Kidney epithelial cell (primary cell): ENCODE measurements around the gene RERE. TPM values are rescaled to one million over a fixed set of nuclear protein-coding genes. Genes with fewer than 3 reads are reported as not detected.

ENCODE experiments used
- DNase-seq: peaks from one replicate; pipeline ENCODE4 v3.0.0-alpha.2; 2010; ENCODE audit warnings: low read depth
- H3K27me3 ChIP-seq: 2 replicates; pipeline ENCODE4 v1.6.0; 2011; ENCODE audit warnings: low read length; ENCODE audit not compliant: control insufficient read depth, insufficient read depth
- H3K36me3 ChIP-seq: 2 replicates; pipeline ENCODE4 v1.5.1; 2011; ENCODE audit warnings: low read length; ENCODE audit not compliant: control insufficient read depth, insufficient read depth
- H3K4me3 ChIP-seq: 2 replicates; pipeline ENCODE4 v1.5.1; 2011; ENCODE audit warnings: low read depth, mild to moderate bottlenecking, control low read depth, low read length
- total RNA-seq: library from RNA; depleted of rRNA; stranded (reverse); fragments of >200 nt; gene quantifications from 2 replicates; pipeline ENCODE4 v1.2.3, GENCODE V29; 2015
- TF ChIP-seq, protein P1 (sequence below): IDR thresholded peaks from 2 replicates; pipeline ENCODE4 v1.5.1; 2011; ENCODE audit warnings: mild to moderate bottlenecking, moderate library complexity, low read length, control low read depth, inconsistent platforms; ENCODE audit not compliant: insufficient read depth, poor library complexity, severe bottlenecking

RERE gene
- total RNA-seq, 1 donor from 2014 or later: 47.5 TPM

DNA sequence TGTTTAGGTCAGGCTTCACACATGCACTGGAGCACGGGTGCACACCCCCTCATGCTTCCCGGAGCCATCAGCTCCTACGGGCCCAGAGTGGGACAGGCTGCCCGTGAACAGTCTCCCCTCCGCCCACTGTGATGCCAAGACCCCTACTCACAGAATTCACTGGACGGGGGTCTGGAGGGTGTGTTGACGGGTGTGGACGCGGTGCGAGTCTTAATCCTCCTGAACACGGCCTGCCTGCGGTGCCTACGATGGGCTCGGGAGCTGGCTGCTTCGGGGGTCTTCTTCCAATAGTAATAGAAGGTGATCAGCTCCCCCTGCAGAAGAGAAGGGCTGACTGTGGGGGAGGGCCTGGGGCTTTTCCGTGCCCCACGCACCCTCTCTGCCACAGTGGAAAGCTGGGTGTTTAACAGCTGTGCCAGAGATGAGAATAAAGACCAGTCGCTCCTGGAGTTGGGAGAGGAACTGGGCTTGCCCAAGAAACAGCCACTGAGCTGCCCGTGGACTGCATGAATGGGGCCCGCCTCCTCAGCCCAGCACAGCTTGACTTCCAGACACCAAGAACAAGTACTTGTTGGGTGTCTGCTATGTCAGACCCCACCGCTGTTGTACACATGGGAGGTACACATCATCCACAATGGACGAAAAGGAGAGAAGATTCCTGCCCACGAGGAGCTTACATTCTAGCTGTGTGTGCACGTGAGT is 451.6 kb downstream of the RERE start:
- TF ChIP-seq, protein P1, sequence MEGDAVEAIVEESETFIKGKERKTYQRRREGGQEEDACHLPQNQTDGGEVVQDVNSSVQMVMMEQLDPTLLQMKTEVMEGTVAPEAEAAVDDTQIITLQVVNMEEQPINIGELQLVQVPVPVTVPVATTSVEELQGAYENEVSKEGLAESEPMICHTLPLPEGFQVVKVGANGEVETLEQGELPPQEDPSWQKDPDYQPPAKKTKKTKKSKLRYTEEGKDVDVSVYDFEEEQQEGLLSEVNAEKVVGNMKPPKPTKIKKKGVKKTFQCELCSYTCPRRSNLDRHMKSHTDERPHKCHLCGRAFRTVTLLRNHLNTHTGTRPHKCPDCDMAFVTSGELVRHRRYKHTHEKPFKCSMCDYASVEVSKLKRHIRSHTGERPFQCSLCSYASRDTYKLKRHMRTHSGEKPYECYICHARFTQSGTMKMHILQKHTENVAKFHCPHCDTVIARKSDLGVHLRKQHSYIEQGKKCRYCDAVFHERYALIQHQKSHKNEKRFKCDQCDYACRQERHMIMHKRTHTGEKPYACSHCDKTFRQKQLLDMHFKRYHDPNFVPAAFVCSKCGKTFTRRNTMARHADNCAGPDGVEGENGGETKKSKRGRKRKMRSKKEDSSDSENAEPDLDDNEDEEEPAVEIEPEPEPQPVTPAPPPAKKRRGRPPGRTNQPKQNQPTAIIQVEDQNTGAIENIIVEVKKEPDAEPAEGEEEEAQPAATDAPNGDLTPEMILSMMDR: no peak
- Histone ChIP-seq H3K36me3 (no peaks in the 10 kb centered on the region), H3K4me3 (no peak overlapping the region), H3K27me3 (no peaks in the 10 kb centered on the region)
- no peak for DNase-seq

DNA sequence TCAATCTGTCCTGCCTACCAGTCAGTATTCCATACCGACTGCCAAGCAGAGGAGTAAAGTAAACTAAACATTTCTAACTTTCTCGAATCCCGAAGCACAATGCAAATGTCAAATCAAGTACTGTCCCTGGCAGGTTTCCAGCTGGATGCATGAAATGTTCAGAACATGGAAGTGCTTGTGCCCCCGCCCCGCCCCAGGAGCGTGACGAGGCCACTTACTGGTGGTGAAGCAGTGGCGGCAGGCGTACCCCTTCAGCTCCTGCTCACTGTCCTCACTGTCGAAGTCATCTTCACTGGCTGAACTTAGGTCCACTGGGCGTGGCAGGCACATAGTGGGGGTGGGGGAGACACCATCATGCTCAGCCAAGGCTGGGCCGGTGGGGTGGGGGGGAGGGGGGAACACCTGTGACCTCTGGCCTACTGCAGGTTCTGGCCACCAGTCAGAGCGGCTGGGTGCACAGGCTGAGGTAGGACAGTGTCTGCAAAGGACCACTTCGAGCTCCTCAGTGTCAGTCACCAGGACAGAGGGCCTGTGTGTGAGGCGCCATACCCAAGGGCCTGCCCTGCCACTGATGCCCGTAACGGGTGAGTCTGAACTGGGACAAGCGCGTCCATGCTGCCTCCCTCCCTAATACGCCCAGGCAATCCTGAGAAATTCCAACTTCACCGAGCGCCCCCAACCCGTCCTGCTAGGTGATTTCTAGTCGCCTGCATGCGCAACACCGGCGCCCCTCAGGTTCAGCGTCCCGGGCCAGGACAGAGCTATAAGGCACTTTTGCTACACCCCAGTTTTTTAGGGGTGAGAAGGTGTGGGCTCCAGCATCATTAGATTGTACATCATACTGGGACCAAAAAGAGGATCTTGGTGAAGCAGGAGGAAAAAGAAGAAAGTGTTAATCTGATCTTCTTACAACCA is 452.7 kb downstream of the RERE start:
- TF ChIP-seq, protein P1: no peak
- no peaks in the 10 kb centered on the region for H3K36me3 ChIP-seq

DNA sequence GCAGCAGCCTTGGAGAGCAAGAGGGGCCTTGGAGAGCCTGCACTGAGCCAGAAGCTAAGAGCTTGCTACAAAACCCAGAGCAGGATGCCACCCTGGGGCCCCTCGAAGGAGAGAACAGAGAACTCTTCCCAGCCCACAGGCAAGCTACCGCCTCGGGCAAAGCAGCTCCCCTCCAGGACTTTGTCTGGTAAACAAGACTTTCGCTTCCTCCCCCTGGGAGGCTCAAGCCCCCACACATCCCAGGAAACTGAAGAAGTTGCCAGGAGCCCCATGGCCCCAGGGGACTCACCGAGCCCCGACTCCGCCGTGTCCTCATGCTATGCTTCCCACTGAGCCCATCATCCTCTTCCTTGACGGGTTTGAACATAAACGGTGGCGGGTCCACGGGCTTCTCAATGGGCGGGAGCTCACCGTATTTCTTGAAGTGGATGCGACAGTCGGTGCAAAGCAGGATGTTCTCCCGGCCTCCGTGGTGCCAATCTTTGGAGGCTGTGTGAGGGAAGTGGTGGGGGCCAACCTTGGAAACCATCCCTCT is 453.6 kb downstream of the RERE start:
- no peaks in the 10 kb centered on the region for H3K27me3 ChIP-seq
- TF ChIP-seq, protein P1: no peak
- no peaks in the 10 kb centered on the region for H3K36me3 ChIP-seq
- H3K4me3 ChIP-seq: no peak overlapping the region
- DNase-seq: no peak

More for the DNA sequence above, 452.7 kb downstream of the RERE start:
- DNase-seq: no peak
- Histone ChIP-seq H3K27me3 (no peaks in the 10 kb centered on the region), H3K4me3 (no peak overlapping the region)

DNA sequence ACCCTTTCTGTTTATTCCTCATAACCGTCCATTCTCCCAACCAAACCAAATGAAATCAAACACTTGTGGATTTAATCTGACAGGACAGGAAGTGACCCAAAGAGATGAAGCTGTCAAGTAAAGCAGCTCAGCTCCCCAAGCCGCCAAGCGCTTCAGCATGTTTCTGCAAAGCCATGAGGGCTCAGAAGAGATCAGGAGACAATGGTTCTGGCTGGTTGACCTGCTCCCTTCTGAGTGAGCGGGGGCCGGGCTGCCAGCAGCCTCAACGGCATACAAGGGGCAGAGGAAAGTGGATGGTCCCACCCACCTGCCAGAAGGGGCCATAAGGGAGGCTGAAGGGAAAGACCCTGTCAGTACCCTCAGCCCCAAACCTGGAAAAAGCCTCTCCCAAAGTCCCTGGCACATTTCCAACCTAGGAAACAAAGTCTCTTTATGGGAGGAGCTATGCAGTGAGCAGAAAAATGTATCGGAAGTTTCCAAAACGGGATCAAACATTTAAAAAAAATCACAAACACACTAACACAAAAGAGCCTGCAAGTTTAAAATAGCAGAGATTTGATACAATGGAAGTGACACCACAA is 454.2 kb downstream of the RERE start:
- Histone ChIP-seq H3K36me3 (peaks cover 2% of the 10 kb centered on the region), H3K27me3 (no peaks in the 10 kb centered on the region), H3K4me3 (no peak overlapping the region)
- TF ChIP-seq, protein P1: no peak
- DNase-seq: no peak

DNA sequence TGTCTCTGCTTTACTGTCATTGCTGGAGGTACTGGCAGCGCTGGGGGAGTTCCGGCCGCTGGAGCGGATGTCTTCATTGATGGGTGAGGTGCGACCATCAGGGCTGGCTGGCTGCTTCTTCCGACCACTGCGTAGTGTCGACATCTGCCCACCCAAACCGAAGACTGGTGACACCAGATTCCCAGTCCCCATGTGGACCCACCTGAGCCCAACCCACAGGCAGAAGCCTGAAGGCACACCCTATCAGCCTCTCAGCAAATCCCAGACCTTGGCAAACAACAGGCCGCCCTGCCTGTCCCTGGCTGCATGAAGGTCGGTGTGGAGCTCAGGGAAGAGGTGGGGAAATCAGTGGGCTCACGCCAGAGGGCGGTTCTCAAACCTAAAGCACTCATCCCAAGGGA is 454.7 kb downstream of the RERE start:
- TF ChIP-seq, protein P1: no peak
- peaks cover 3% of the 10 kb centered on the region for H3K36me3 ChIP-seq
- H3K4me3 ChIP-seq: no peak overlapping the region
- DNase-seq: no peak
- no peaks in the 10 kb centered on the region for H3K27me3 ChIP-seq
